ENCODE data around the gene ACTA1.
"Not testable (repeated sequence)": the region's sequence is repeated elsewhere in the genome, so short reads cannot be mapped to it uniquely, and the experiment has no call there.

The ACTA1 gene

DNA sequence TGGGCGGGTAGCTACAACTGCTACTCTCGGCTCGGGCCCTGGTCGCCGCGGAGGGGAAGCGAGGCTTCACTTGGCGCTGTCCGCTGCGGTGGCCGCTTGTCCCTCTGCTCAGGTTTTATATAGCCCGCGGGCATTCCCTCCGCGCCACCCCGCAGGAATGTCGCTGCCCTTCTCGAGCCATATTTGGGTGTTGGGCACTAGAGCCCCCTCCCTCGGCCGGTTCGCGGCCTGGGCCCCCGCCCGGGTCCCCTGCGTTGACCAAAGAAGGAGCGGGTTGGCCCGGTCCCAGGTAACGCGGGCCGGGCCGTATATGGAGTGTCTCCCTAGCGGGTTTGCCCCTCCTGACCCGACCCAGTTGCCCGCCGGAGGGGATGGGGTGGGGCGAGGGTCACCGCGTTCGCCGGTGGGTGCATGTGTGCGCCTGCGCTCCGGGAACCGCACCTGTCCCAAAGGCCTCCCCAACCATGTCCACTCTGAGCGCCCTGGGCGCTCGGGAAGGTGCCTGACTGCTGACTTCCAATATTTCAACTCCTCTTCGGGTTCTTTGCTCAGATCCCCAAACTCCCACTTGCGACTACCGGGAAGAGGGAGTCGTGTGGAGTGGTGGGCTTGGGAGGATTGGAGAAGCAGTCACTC, at the start of gene ACTA1:
TSS of gene ACTA1 (minus strand) at position 90 of the 636 bp plus-strand sequence. CDS start 979 bp downstream, outside the sequence.
- no peak for DNase-seq

GRCh38 chr1:229482511-229482910, 48.6 kb upstream of the ACTA1 start:
- no peak for DNase-seq

- no peak for DNase-seq
Measured at GRCh38 chr1:229480495-229480894, 46.6 kb upstream of the ACTA1 start.

DNA sequence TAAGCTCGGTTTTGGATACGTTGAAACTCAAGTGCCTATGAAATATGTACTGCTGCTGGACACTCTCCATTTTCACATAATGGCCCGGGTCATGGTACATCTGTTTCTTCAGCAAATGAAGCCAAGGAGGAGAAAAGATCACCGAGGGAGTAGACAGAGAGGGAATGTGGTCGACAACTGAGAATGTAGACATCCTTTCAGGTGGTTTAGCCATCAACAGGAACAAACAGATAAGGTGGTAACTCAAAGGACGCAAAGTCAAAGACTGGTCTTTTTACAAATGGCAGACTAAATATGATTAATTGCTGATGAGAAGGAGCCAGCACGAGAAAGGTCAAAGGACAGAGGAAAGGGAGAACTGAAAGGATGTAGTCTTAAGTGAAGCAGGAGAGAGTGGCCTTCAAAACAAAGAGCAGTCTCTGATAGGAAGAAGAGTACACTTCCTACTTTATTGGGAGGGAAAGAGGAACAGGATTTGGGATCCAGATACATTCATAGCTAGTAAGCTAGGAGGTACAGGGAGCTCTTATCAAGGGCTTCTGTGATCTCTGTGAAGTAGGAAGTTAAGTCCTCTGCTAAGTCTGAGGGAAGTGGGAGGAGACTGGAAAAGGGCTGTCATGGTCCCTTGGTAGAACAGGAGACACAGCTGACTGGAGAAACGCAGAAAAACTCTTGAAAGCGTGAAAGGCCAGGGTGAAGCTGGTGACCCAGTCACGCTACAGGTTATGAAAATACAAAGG, 45.9 kb upstream of the ACTA1 start:
- DNase-seq = no peak

DNA sequence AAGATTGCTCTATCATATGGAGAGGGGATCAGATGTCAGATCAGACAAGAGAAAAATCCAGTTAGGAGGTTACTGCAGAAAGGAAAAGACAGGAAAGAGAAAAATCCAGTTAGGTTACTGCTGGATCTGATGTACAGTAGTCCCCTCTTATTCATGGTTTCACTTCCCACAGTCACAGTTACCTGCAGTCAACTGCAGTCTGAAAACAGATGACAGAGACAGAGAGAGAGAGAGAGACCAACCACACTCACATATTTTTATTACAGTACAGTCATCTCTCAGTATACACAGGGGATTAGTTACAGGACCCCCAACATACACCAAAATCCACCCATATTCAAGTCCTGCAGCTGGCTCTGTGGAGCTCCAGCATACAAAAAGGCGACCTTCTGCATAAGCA, 45.0 kb upstream of the ACTA1 start:
- no peak for DNase-seq

DNA sequence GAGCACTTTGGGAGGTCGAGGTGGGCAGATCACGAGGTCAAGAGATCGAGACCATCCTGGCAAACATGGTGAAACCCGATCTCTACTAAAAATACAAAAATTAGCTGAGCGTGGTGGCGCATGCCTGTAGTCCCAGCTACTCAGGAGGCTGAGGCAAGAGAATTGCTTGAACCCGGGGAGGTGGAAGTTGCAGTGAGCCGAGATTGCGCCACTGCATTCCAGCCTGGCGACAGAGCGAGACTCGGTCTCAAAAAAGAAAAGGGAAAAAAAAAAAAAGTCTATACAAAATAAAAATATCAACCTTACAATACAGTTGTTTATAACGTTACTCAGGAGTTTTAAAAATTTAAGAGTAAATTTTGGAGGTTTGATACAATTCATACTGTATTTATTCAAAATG, 42.0 kb upstream of the ACTA1 start:
- DNase-seq = not testable (repeated sequence)

DNA sequence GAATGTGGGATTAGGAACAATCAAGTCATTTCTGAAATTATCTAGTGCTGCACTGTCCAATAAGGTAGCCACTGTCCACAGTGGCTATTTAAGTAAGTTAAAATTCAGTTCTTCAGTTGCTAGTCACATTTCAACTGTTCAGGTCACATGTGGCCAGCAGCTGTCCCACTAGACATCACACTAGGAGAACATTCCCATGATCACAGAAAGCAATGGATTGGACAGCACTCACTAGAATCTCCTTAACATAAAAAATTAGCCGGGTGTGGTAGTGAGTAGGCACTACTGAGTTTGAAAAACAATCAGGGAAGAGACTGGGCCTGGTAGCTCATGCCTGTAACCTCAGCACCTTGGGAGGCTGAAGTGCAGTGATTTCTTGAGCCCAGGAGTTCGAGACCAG, 40.6 kb upstream of the ACTA1 start:
- no peak for DNase-seq

DNA sequence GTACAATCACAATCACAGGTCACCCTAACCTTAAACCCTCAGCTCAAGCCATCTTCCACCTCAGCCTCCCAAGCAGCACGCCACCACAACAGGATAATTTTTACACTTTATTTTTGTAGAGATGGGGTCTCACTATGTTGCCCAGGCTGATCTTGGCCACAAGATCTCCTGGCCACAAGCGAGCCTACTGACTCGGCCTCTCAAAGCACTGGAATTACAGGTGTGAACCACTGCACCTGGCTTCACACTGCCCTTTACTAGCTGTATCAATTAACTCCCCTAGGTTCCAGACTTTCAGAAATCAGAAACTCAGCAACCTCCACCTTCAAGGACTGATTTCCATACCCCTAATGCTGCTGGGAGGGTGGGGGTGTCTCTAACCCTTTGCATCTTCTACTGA, 37.3 kb upstream of the ACTA1 start:
- DNase-seq = no peak

- no peak for DNase-seq
Measured at GRCh38 chr1:229470406-229471043, 36.6 kb upstream of the ACTA1 start.

GRCh38 chr1:229466887-229467286, 33.0 kb upstream of the ACTA1 start:
- DNase-seq = no peak

GRCh38 chr1:229464672-229465071, 30.8 kb upstream of the ACTA1 start:
- DNase-seq = no peak

DNA sequence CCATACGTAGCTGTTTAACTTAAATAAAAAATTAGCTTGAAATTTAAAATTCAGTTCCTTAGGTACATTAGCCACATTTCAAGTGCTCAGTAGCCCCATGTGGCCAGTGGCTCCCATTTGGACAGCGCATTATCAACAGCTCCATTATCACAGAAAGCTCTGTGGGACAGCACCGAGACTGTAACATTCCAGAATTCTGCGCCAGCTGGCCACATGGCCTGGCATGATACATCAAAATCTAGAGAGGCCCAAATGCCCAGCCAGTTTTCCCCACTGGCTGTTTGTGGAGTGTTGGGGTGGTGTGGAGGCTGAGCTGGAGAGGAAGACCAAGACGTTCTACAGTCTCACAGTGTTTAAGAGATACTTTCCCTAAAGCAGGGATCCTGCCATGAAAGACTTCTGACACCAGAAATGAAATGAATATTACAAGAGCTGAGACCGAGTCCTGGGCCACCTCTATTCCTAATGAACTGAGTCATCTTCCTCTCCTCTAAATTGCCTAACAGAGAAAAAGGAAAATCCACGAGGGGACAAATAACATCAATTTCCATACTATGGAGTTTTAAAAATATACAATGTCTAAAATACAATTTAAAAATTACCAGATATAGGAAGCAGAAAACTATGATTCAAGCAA, 27.3 kb upstream of the ACTA1 start:
- no peak for DNase-seq

GRCh38 chr1:229459815-229460214, 25.9 kb upstream of the ACTA1 start:
- no peak for DNase-seq

DNA sequence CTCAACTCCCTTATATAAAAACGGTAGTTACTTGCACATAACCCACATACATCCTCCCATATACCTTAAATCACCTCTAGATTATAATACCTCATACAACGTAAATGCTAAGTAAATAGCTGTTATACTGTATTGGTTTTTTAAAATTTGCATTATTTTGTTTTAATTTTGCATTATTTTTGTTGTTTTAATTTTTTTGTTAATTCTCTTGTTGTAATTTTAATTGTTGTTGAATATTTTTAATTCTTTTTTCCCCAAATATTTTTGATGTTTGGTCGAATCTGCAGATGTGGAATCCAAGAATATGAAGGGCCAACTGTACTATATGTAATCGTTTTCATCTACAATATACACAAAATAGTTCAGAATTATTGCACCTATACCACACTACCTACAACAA, 23.5 kb upstream of the ACTA1 start:
- DNase-seq = no peak

DNA sequence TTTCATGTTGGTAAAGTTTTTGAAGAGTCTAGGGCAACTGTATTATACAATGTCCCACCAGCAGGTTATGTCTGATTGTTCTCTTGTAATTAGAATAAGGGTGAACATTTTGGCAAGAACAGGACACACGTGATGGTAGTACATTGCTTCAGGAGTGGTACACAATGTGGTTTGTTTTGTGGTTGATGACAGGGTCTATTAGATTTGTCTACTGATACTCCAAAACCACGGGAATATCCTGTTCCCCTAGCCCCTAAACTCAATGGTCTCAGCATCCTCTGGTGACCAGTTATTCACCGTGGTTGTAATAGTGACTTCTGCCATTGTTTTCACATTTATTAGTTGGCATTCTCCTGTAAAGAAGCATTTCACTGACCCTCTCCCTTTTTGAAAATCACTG, 22.1 kb upstream of the ACTA1 start:
- DNase-seq = no peak

DNA sequence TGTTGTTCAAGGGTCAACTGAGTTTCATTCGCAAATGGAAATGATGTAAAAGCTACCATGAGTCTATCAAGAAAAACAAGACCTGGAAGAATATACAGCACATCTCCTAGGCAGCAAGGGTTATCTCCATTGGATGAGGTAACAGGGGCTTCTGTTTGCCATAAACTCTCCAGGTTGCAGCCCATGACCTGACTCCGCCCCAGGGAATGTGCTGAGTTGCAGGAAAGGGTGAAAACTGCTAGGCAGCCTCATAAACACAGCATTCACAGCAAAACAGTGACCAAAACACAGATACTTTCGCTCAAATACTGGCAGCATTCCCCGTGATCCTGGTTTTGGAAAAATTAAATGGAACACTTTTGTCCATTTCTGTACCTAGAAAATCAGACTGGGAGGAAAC, 20.2 kb upstream of the ACTA1 start:
- no peak for DNase-seq

- DNase-seq = peak; percentile 37
Measured at GRCh38 chr1:229452956-229453801, 19.3 kb upstream of the ACTA1 start.

DNA sequence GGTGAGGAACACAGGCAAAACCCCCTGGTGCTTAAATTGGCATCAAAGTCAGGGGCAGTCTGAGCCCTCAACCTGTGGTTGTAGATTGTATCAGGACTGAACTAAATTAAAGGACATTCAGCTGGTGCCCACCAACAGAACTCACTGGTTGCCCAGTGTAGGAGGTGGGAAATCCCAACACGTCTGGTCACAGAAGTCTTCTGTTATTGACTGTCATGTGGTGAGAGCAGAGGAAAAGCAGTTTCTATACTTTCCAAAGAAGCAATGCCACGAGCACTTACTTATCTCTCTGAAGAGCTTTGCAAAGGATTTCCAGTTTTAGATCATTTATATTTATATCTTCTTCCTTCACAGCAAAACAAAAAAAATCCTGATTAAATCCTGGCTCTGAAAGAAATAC, 15.0 kb upstream of the ACTA1 start:
- no peak for DNase-seq

- no peak for DNase-seq
Measured at GRCh38 chr1:229448354-229448753, 14.5 kb upstream of the ACTA1 start.

DNA sequence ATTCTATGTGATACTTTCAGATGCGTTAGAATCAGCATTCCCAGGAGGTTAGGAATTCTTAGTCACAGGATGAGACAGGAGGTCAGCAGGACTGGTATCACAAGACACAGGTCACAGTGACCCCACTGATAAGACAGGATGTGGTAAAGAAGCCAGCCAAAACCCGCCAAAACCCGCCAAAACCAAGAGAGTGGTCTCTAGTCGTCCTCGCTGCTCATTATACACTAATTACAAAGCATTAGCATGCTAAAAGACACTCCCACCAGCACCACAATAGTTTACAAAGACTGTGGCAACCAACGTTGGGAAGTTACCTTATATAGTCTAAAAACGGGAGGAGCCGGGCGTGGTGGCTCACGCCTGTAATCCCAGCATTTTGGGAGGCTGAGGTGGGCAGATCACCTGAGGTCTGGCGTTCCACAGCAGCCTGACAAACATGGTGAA, 13.9 kb upstream of the ACTA1 start:
- DNase-seq = no peak

GRCh38 chr1:229445828-229446227, 11.9 kb upstream of the ACTA1 start:
- no peak for DNase-seq

- DNase-seq = no peak
Measured at GRCh38 chr1:229440851-229441537, 7.1 kb upstream of the ACTA1 start.
